Stimulated activated CD8-positive, alpha-beta memory T cell treated with anti-CD3 and anti-CD28 coated beads, Interleukin-4, amount 100 ng/mL, for 48 hours (primary cell): Measurements from ENCODE around the gene HRCT1.
"Not testable (repeated sequence)": the region's sequence is repeated elsewhere in the genome, so short reads cannot be mapped to it uniquely, and the experiment has no call there.

ENCODE experiments used
- DNase-seq: peaks from one replicate; pipeline ENCODE4 v3.0.0-alpha.2; 2020

HRCT1 gene

DNA sequence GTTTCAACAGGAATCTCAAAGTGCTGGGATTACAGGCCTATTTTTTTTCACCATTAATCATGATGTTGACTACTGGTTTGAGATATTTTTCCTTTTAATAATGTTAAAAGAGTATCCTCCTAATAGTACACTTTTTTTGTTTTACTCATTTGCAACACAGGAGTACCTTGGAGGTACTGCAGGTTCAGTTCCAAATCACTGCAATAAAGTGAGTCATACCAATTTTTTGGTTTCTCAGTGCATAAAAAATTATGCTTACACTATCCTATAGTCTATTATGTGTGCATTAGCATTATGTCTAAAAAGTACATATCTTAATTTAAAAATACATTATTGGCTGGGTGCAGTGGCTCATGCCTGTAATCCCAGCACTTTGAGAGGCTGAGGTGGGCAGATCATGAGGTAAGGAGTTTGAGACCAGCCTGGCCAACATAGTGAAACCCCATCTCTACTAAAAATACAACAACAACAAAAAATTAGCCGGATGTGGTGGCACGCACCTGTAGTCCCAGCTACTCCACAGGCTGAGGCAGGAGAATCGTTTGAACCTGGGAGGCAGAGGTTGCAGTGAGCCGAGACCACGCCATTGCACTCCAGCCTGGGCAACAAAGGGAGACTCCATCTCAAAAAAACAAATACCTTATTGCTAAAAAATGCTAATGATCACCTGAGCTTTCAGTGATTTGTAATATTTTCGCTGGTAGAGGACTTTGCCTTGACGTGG is 8.5 kb upstream of the HRCT1 start:
- DNase-seq = not testable (repeated sequence)

DNA sequence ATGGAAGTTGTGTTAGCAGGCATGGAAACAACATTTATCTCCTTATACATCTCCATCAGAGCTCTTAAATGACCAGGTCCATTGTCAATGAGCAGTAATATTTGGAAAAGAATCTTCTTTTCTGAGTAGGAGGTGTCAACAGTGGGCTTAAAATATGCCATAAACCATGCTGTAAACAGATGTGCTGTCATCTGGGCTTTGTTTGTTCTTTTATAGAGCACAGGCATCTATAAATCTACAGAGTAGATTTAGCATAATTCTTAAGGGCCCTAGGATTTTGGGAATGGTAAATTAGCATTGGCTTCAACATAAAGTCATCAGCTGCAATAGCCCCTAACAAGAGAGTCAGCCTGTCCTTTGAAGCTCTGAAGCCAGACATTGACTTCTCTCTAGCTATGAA is 7.7 kb upstream of the HRCT1 start:
- DNase-seq = no peak

DNA sequence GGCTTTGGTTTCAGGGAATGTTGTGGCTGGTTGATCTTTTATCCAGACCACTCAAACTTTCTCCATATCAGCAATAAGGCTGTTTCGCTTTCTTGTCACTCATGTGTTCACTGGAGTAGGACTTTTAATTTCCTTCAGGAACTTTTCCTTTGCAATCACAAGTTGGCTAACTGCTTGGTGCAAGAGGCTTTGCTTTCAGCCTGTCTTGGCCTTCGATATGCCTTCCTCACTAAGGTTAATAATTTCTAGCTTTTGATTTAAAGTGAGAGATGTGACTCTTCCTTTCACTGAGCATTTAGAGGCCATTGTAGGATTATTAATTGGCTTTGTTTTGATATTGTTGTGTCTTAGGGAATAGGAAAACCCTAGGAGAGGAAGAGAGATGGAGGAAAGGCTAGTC is 7.0 kb upstream of the HRCT1 start:
- DNase-seq = no peak

DNA sequence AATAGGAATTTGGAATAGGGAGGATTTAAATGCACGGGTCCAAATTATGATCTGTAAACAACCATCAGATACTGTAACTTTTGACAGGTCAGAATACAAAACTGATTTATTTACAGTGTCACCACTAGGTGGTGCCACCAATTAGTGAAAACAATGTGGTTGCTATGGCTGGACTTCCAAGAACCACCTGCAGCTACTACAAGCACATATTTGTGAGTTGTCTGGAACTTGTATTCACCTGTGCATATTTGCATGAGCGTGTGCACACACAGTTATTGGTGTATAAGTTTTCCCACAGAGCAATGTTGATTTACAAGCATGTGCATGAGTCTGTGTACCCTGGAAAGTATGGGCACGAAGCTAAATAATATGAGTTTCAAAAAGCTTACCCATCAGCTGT is 3.0 kb upstream of the HRCT1 start:
- no peak for DNase-seq

DNA sequence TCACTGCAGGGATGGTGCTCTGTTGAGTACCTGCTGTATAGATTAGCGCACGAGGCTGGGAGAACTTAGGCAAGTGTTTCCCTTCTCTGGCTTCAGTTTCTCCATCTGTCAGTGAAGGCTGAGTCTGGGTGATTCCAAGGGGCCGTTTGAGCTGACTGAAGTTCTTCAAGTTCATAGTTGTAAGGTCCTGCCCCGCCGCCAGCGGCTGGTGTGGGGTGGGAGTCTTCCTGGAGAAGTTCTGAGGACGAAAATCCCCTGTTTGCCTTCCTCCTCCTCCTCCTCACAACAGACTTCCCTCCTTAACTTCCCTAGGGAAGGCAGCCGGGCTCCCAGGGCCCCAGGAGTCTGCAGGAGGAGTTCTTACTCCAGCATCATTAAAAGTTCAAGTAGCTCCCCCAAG is 1.7 kb upstream of the HRCT1 start:
- DNase-seq = no peak

DNA sequence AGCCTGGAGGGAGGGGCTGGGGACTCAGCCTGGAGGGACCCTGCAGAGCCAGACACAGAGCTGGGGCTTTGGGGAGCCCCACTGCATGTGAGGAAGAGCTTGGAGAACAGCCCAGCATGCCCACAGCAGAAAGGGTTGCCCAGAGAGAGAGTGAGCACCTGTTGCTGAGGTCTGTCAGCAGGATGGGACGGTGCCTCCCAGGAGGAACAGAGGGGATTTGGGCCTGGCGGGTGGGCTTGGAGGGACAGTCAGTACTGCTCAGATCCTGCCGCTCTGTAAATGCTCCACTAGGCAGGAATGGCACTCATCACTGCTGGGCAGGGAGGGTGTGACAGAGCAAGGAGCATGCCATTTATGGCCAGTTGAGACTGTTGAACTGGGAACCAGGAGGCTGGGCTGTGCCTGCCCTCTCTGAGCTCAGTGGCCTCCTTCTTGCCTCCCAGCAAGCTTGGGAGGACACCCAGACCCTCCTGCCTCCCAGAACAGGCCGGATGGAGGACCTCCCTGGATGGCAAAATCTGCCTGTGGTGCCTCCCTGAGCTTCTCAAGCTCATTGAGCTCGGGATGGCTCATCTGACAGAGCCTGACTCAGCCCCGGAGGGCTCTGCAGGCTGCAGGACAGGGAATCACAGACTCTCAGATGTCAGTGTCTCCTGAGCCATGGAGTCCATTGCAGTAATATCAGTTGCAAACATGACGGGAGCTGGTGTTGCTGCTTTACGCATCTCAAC is 786 bp upstream of the HRCT1 start:
- no peak for DNase-seq

DNA sequence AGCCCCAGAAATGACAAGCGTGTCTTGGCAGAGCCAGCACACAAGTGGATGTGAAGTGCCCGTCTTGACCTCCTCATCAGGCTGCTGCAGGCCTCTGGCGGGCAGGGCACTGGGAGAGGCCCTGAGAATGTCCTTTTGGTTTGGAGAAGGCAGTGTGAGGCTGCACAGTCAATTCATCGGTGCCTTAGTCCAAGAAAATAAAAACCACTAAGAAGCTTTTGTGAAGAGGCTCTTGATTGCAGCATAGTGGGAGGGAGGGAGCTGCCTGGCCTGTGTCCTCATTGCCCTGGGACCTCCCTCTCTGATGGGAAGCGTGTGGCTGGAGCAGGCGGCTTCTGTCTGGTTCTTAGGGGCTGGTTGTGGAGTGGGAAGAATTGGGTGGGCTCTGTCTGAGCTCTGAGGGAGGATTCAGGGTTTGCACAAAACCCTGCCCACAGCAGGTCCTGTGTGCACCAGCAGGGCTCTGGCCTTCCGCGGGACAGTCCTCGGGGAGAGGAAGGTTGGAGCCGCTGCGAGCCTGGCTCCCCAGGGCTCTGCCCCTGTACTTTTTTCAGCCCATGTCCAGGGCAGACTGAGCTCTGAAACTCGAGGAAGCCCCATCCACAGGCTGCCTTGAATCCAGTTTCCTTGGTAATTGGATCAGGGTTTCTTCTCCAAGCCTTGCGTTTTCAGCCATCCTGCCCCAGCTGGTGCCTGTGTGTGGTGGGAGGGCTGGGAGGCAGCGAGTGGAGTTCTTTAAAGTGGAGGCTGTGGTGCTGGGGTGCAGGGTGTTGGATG is 1.1 kb downstream of the HRCT1 start:
- DNase-seq = no peak

DNA sequence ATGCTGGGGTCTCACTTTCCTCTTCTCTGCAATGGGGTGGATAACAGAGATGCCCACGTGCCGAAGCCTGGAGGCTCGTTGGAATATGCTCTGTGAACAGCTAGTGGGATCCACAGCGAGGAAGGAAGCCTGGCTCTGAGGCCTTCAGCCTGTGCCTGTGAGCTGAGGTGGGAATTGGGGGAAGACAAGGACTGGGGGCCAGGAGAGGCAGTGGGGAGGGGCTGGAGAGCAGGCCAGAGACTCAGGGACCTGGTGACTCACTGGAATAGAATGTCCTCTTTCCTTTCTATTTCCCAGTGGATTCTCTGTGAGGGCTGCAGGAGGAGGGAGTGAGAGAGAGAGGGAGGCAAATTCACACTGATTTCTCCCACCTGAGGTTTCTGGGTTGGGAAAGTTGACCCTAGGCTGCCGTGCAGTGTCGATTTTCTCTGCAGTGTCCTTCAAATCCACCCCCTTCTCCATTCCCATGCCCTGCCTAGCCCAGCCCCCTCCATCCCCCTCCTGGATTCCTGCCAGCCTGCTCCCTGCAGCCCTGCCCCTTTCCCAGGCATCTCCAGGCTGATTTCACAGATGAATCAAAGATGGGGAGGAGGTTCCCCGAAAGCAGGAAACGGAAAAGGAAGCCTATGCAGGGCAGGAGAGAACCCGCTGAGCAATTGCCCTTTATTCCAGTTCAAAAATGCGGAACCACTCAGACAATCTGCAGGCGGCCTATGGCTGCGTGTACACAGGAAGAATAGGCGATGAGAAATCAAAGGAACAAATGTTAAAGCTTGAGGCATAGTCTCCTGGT is 1.9 kb downstream of the HRCT1 start:
- no peak for DNase-seq

DNA sequence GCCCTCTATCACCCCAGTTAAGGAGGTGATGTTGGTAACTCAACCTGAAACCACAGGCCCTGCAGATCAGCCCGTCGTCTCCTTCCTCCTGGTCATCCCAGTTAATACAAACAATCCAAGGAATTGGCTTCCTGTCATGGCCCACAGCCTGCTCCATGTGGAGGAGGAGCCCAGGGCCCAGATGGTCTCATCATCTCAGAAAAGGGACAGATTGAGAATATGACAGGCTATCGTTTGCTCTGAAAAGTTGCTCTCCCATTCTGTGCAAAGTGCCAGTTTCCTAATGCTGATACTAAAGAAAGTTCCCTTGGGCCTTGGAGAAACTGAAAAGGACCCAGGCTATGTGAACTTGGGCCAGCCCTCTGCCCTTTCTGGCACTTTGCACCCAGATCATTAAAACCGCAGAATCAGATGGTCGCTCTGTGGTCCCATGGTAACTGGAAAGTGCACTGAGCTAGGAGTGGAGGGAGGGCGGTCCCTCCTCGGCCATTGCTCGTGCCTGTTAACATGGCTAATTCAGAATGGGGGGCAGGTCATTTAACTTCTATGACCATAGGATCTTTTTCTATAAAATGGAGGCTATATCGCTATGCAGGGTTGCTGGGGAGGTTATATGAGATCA is 2.6 kb downstream of the HRCT1 start:
- no peak for DNase-seq

DNA sequence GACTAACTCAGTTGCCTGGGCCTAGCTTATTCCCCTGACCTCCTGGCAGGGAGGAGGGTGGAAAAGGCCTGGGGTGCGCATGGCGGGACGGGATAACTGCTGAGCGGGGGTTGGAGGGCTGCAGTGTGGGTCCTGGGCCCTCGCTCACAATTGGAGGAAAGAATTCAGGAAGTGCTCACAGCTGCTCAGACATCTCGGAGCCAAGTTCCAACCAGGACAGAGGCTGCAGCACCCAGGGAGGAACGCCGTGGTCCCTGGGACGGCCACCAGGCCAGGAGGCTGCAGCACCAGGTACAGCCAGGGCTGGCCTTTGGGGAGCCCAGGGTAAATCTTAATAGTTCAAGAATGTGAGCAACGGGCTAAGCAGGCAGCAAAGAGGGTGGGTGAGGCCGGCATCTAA is 3.3 kb downstream of the HRCT1 start, which contains the start of gene SPAAR:
SPAAR (plus strand) TSS at position 217 of the 400 bp plus-strand sequence. CDS start 974 bp downstream, outside the sequence.
- no peak for DNase-seq

DNA sequence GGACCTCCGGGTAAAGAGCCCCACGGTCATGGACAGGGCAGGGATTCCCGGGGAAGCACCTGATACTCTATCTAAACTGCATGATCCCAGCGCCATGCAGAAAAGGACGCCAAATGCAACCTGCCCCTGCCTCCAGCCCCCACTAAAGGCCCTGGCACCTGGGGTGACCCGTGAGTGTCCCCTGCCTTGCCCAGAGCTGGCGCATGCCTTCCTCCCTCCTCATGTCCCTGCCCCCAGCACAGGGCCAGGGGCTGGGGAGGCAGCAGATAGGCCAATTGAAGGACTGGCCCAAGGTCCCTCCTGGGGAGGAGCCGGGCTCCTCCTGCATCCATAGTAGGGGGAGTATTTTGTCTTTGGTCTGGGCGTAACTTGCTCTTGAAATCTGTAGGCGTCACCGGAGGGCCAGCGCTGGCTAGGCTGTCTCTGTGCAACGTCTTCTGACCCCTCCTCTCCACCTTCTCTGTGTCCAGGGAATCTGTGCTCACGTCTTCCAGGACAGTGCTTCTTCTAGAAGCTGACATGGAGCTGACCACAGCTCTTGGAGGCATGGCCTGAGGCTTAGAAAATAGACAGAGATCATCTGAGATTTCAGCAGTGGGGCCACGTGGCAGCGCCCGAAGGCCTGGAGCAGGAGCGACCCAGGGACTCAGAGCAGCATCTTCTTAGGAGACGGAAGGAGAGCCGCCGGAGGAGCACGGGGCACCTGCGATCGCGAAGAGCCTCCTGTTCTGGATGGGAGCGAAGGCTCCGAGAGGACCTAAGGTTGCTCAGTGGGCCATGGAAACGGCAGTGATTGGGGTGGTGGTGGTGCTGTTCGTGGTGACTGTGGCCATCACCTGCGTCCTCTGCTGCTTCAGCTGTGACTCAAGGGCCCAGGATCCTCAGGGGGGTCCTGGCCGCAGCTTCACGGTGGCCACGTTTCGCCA is 3.9 kb downstream of the HRCT1 start:
- no peak for DNase-seq

DNA sequence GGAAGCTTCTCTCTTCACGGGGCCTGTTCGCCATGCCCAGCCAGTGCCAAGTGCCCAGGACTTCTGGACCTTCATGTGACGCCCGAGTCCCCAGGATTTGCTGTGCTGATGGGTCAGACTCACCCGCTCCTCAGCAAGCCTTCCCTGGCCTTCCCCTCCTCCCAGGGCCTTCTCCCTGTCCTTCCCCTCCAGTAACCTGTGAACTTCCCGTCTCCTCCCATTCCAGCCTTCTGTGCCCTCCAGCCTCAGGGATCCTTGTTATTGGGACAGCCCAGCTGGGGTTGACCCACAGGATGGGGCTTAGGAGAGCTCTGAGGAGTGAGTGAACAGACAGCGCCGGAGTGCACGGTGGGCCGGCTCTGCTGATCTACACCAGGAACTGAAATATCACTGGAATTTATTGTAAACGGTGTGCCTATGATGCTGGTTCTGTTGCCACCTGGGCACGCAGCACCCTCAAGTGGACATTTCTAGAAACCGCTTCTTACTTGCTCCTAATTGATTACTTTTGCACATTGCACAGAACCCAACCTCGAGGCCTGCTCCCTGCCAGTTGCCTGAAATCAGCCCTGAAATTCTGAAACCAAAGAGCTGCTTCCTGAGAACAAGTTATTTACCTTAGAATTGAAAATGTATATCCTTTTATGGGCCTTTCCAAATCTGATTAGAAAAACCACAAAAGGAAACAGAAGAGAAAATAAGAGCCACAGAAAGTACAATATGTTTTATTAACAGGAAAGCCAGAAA is 4.8 kb downstream of the HRCT1 start:
- DNase-seq = peak; percentile 48

DNA sequence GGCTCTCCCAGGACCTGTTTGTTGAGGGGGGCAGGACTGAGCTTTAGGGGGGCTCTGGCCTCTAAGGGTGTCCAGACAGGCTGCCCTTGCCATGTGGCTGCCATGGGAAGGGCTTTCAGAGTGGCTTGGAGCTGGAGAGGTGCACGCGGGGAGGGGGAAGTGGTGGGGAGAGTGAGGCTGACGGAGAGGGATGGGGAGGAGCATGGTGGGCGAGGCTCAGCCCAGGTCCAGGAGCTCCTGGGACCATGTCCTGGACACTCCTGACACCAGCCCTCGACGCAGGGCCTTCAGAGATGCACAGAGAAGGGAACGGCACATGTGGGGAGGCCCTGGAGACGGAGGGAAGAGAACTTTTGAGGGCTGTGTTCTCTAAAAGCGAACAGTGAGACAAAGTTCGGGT is 5.7 kb downstream of the HRCT1 start:
- no peak for DNase-seq

DNA sequence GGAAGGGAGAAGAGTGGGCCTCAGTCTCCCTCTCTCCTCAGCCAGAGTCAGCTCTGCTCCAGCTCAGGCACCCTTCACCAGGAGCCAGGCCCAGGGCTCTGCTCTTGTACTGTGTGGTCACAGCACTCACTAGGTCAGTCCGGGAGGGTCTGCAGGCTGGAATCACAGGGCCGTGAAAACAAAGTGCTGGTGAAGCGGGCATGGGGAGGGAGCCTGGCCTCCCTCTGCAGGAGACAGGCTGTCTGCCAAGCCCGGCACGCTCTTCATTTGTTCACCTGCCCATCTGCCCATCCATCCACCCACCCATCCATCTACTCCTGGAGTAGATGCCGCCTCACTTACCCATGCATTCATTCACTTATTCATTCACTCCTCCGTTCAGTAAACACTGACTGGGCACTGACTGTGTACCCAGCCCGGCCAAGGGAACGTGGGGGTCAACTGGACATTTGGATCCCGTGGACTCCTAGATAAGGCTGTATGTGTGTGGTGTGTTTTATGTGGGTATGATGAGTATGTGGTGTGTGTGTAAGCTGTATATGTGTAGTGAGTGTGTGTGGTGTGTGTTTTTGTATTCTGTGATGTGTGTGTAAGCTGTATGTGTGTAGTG is 6.9 kb downstream of the HRCT1 start:
- DNase-seq = no peak

DNA sequence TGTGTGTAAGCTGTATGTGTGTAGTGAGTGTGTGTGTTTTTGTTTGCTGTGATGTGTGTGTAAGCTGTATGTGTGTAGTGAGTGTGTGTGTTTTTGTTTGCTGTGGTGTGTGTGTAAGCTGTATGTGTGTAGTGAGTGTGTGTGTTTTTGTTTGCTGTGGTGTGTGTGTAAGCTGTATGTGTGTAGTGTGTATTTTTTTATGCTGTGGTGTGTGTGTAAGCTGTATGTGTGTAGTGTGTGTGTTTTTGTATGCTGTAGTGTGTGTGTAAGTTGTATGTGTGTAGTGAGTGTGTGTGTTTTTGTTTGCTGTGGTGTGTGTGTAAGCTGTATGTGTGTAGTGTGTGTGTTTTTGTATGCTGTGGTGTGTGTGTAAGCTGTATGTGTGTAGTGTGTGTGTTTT is 7.4 kb downstream of the HRCT1 start:
- DNase-seq = not testable (repeated sequence)

DNA sequence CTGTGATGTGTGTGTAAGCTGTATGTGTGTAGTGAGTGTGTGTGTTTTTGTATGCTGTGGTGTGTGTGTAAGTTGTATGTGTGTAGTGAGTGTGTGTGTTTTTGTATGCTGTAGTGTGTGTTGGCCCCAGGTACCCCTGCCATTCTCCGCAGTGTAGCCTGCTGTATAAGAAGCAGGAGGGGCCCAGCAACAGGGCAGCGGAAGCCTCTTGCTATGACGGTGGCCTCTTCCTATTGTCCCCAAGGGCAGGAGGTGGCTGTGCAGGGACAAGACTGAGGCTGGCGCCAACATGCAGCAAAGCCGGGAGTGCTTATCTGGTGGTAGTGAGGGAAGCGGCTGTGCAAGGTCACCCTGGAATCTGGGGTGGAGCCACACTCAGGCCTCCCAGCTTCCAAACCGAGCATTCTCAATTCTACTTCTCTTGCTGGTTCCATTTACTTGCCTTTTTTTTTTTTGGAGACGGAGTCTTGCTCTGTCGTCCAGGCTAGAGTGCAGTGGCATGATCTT is 8.4 kb downstream of the HRCT1 start:
- DNase-seq = no peak

DNA sequence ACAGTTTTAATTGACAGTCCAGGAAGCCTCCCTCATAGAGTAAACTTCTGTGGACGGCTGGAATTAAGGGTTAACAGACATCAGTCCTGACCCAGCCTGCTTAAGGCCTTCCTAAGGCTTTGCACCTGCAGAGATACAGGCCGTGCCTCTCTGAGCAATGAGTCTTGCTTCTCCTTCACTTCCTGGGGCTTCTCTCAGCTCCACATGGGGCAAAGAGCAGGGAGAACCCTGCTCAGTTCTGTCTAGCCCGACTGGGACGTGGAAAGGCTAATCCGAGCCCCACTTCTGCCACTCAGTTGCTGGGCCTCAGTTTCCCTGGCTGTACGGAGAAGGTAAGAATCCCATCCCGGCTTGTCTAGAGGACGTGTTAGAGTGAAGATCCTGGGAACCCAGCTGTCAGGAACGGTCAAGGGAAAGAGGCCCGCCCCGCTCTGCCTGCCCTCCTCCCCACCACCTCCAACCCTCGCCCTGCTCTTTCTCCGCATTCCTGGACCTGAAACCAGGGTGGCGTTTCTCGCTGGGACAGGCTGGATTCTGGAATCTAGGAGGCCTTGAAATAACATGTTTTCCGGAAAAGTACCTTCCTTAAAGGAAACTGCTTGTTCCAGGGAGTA is 9.8 kb downstream of the HRCT1 start:
- DNase-seq = no peak

DNA sequence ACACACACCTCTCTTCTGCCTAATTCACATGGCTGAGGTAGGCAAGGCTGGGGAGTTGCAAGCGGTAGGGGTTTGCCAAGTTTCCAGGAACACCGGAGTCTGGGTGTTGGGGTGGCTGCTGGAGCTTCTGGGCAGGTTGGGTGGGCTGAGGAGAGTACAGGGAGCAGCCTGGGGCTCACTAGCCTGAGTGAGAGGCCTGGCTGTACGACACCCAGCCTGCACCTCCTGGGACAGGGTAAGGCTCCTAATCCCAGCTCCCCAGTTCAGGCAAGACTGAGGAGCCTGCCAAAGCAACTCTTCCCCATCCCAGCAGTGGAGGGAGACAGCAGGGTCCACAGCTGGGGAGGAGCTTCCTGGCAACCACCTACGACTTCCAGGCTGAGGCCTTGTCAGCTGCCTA is 11.3 kb downstream of the HRCT1 start:
- no peak for DNase-seq

DNA sequence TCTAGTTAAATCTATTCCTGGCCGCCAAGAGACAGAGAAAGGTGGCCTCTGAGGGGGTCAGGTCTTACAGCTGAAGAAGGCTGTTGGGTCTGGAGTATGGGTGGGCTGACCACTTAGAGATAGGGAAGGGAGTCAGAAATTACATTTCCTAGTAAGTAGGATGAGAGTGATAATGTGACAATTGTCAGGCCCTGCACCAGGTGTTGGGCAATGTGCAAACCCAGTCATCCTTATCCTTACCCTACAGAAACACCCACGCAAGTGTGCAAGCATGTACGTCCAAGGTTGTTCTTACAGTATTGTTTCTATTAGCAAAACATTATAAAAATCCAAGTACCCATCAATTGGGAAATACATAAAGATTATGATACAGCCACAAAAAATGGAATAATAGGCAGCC is 12.8 kb downstream of the HRCT1 start:
- no peak for DNase-seq
